MM.1S (cell line): ENCODE data around the gene RNF20.

Source experiments
- DNase-seq: peaks from one replicate; pipeline ENCODE4 v3.0.0-alpha.2; 2015
- H2AFZ ChIP-seq: fragments of 300-600 bp; sonication (generic); 2 replicates; pipeline ENCODE4 v1.6.0; 2016; ENCODE audit warnings: antibody characterized with exemption, low read length
- H3F3A ChIP-seq: fragments of 300-600 bp; sonication (generic); 2 replicates; pipeline ENCODE4 v1.6.1; 2016; ENCODE audit warnings: mild to moderate bottlenecking, antibody characterized with exemption, low read length, moderate library complexity, mixed read lengths; ENCODE audit not compliant: insufficient read depth
- H3K27ac ChIP-seq: fragments of 300-600 bp; sonication (generic); 2 replicates; pipeline ENCODE4 v1.5.1; 2016; ENCODE audit warnings: mild to moderate bottlenecking, low read length
- H3K27me3 ChIP-seq: fragments of 300-600 bp; sonication (generic); replicated peaks from 2 replicates; pipeline ENCODE4 v1.6.0; 2016; ENCODE audit warnings: low read length; ENCODE audit not compliant: insufficient read depth
- H3K36me3 ChIP-seq: fragments of 300-600 bp; sonication (generic); replicated peaks from 2 replicates; pipeline ENCODE4 v1.6.1; 2016; ENCODE audit warnings: mild to moderate bottlenecking, low read length, mixed read lengths; ENCODE audit not compliant: insufficient read depth
- H3K4me1 ChIP-seq: fragments of 300-600 bp; sonication (generic); 2 replicates; pipeline ENCODE4 v1.6.1; 2016; ENCODE audit warnings: low read length, mixed read lengths
- H3K4me2 ChIP-seq: fragments of 300-600 bp; sonication (generic); 2 replicates; pipeline ENCODE4 v1.6.0; 2016; ENCODE audit warnings: low read depth, low read length
- H3K4me3 ChIP-seq: fragments of 300-600 bp; sonication (generic); 2 replicates; pipeline ENCODE4 v1.5.1; 2016; ENCODE audit warnings: low read length, mixed read lengths
- H3K79me2 ChIP-seq: fragments of 300-600 bp; sonication (generic); 2 replicates; pipeline ENCODE4 v1.6.1; 2016; ENCODE audit warnings: mixed run types, low read length, mixed read lengths
- H3K9ac ChIP-seq: fragments of 300-600 bp; sonication (generic); 2 replicates; pipeline ENCODE4 v1.6.1; 2016; ENCODE audit warnings: low read length, mixed read lengths
- H3K9me2 ChIP-seq: fragments of 300-600 bp; sonication (generic); replicated peaks from 2 replicates; pipeline ENCODE4 v1.6.1; 2016; ENCODE audit warnings: mild to moderate bottlenecking, low read length, mixed read lengths; ENCODE audit not compliant: insufficient read depth
- H3K9me3 ChIP-seq: fragments of 300-600 bp; sonication (generic); replicated peaks from 2 replicates; pipeline ENCODE4 v1.6.1; 2016; ENCODE audit warnings: mild to moderate bottlenecking, low read length, mixed read lengths; ENCODE audit not compliant: insufficient read depth
- H4K20me1 ChIP-seq: fragments of 300-600 bp; sonication (generic); 2 replicates; pipeline ENCODE4 v1.6.1; 2016; ENCODE audit warnings: mild to moderate bottlenecking, low read length, moderate library complexity, mixed read lengths; ENCODE audit not compliant: insufficient read depth
- CTCF ChIP-seq: fragments of 300-600 bp; sonication (generic); IDR thresholded peaks from 2 replicates; pipeline ENCODE4 v1.5.1; 2016; ENCODE audit warnings: antibody characterized with exemption, low read length, mixed read lengths
- EZH2 ChIP-seq: fragments of 300-600 bp; sonication (generic); optimal IDR thresholded peaks from 2 replicates; pipeline ENCODE3; 2017; ENCODE audit warnings: low read depth, mild to moderate bottlenecking, antibody characterized with exemption, low read length, mixed read lengths
- EZH2phosphoT487 ChIP-seq: fragments of 300-600 bp; sonication (generic); IDR thresholded peaks from 2 replicates; pipeline ENCODE4 v1.6.1; 2018; ENCODE audit warnings: antibody characterized with exemption, low read length

The RNF20 gene

GRCh38 chr9:101592788-101593187 lies 59.1 kb downstream of the RNF20 start:
- Histone ChIP-seq H3F3A (no peaks in the 10 kb centered on the region), H3K4me2 (no peak overlapping the region), H3K79me2 (no peaks in the 10 kb centered on the region), H3K9me3 (no peaks in the 10 kb centered on the region), H4K20me1 (no peaks in the 10 kb centered on the region), H3K4me3 (no peak overlapping the region), H2AFZ (no peak overlapping the region), H3K36me3 (no peaks in the 10 kb centered on the region), H3K27ac (no peak overlapping the region), H3K4me1 (no peaks in the 10 kb centered on the region), H3K9me2 (no peaks in the 10 kb centered on the region), H3K9ac (no peak overlapping the region), H3K27me3 (no peaks in the 10 kb centered on the region)
- TF ChIP-seq EZH2phosphoT487 (no peak), CTCF (no peak), EZH2 (no peak)
- DNase-seq: no peak

DNA sequence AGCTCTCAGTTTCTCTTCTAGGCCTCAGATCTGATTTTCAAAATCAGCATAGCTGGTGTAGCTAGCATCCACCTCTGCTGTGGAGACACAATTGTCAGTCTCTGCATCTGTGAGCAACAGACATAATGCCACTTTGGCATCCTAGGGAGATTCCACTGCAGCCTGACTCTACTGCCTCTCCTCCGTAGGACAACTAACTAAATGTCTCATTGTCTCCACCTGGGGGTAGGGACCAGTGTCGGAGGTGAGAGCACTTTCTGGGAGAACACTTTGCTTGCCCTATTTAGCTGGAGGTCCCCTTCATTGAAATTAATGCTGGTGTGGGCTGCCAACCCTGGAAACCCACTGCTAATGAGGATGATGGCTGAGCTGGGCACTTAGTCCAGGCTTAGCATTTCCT lies 59.7 kb downstream of the RNF20 start:
- no peaks in the 10 kb centered on the region for H4K20me1 ChIP-seq
- H3K9me3 ChIP-seq: no peaks in the 10 kb centered on the region
- no peak overlapping the region for H3K4me2 ChIP-seq
- H2AFZ ChIP-seq: no peak overlapping the region
- TF ChIP-seq CTCF (no peak), EZH2 (no peak), EZH2phosphoT487 (no peak)
- H3K36me3 ChIP-seq: no peaks in the 10 kb centered on the region
- DNase-seq: no peak
- no peaks in the 10 kb centered on the region for H3K27me3 ChIP-seq
- H3K4me1 ChIP-seq: no peaks in the 10 kb centered on the region
- H3K4me3 ChIP-seq: no peak overlapping the region
- H3K79me2 ChIP-seq: no peaks in the 10 kb centered on the region
- H3K27ac ChIP-seq: no peak overlapping the region
- no peak overlapping the region for H3K9ac ChIP-seq
- H3K9me2 ChIP-seq: no peaks in the 10 kb centered on the region
- H3F3A ChIP-seq: no peaks in the 10 kb centered on the region

DNA sequence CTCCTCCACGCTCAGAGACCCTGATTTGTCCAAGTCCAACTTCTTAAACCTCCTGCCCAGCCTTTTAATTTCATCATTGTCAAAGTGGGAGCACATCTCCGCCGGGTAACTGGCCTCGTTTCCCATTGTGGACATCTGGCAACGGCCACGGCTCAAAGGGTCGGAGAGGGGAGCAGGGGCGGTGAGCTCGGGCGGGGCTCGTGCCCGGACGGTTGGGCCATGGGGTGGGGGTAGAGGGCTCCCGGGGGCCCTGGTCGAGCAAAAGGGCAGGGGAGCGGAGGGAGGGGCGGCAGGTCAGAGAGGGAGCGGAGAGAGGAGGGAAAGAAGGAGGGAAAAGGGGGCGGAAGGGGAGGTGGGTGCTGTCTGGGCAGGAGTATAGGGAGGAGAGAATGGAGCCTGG lies 61.1 kb downstream of the RNF20 start, which contains the start of gene PPP3R2:
Gene PPP3R2 (minus strand): TSS at position 174 of the 400 bp plus-strand sequence. CDS start 48 bp downstream, at position 126.
- Histone ChIP-seq H3K9ac (no peak within 1 kb of the TSS), H3K36me3 (no peaks in the 10 kb centered on the region), H3K27ac (no peak within 1 kb of the TSS), H3K9me3 (no peaks in the 10 kb centered on the region), H3K9me2 (no peaks in the 10 kb centered on the region), H3F3A (no peaks in the 10 kb centered on the region), H2AFZ (no peak within 1 kb of the TSS), H3K79me2 (no peaks in the 10 kb centered on the region), H3K4me1 (no peaks in the 10 kb centered on the region), H3K4me3 (no peak within 1 kb of the TSS), H3K4me2 (no peak within 1 kb of the TSS), H3K27me3 (no peaks in the 10 kb centered on the region), H4K20me1 (no peaks in the 10 kb centered on the region)
- TF ChIP-seq EZH2 (no peak), CTCF (no peak), EZH2phosphoT487 (no peak)
- DNase-seq: no peak
